ENCODE measurements around the gene PTTG1IP2. TPM values are rescaled to one million over a fixed set of nuclear protein-coding genes. Genes with fewer than 3 reads are reported as not detected.

The PTTG1IP2 gene
- total and polyA plus RNA-seq, 8 donors: not detected

GRCh38 chr7:90432752-90433151 is 36.7 kb upstream of the PTTG1IP2 start:
- Histone ChIP-seq H3K9me3 (peaks cover 0 to 14% of the 10 kb centered on the region in 2 donors), H3K27ac (no peak overlapping the region), H3K4me1 (no peaks in the 10 kb centered on the region), H3K27me3 (no peaks in the 10 kb centered on the region), H3K4me3 (no peak overlapping the region), H3K36me3 (no peaks in the 10 kb centered on the region)
- no peak for TF ChIP-seq CTCF (IDR thresholded peaks at IDR 0.05)
- DNase-seq (no peak), ATAC-seq (no peak)
- intact Hi-C loops (cut with DNase I): loop anchor here in 1 of 2 donors (10.0 kb wide), 1 partner anchor 268 kb away; no protein-coding TSS in a partner anchor

- intact Hi-C loops (cut with DNase I): loop anchor here in 1 of 2 donors (10.0 kb wide), 1 partner anchor 268 kb away; no protein-coding TSS in a partner anchor
- Histone ChIP-seq H3K27ac (no peak overlapping the region), H3K36me3 (no peaks in the 10 kb centered on the region), H3K4me1 (no peaks in the 10 kb centered on the region), H3K27me3 (no peaks in the 10 kb centered on the region), H3K4me3 (no peak overlapping the region), H3K9me3 (peaks cover 0 to 14% of the 10 kb centered on the region in 2 donors)
- ATAC-seq (no peak), DNase-seq (no peak)
- TF ChIP-seq CTCF (IDR thresholded peaks at IDR 0.05): no peak
Measured at GRCh38 chr7:90433221-90433620, 36.2 kb upstream of the PTTG1IP2 start.

- intact Hi-C loops (cut with DNase I): no loop called here
- no peaks in the 10 kb centered on the region for H3K4me1 ChIP-seq
- no peak overlapping the region for H3K27ac ChIP-seq
- TF ChIP-seq CTCF (IDR thresholded peaks at IDR 0.05): no peak
- ATAC-seq: no peak
- no peak for DNase-seq
- H3K9me3 ChIP-seq: no peaks in the 10 kb centered on the region
- H3K27me3 ChIP-seq: no peaks in the 10 kb centered on the region
- H3K36me3 ChIP-seq: no peaks in the 10 kb centered on the region
- no peak overlapping the region for H3K4me3 ChIP-seq
Measured at GRCh38 chr7:90445633-90446032, 23.8 kb upstream of the PTTG1IP2 start.

DNA sequence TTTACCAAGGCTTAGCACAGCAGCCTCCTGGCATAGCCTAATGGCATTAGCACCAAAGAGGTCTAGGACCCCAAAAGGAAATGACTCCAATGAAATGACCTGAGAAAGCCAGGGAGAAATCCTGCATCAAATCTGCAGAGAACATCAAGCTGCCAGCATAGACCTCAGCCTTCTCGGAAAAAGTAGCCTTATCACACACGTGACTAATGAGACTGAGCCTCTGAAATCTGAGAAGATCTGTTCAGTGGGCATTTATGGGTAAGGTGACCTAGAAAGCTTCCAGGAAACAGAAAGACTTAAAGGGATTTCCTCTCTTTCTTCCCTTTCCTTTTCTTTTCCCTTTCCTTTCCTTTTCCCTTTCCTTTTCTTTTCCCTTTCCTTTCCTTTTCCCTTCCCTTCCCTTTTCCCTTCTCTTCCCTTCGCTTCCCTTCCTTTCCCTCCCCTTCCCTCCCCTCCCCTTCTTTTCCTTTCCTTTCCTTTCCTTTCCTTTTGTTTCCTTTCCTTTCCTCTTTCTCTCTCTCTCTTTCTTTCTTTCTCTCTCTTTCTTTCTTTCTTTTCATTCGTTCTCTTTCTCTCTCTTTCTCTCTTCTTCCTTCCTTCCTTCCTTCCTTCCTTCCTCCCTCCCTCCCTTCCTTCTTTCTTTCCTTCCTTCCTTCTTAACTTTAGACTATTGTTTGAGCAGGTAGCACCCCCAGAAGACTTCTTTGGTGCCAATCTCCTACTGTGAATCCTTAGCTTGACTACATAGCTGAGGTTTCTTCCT is 23.1 kb upstream of the PTTG1IP2 start:
- DNase-seq: no peak
- intact Hi-C loops (cut with DNase I): no loop called here
- no peak overlapping the region for H3K4me3 ChIP-seq
- no peaks in the 10 kb centered on the region for H3K4me1 ChIP-seq
- H3K36me3 ChIP-seq: no peaks in the 10 kb centered on the region
- no peaks in the 10 kb centered on the region for H3K9me3 ChIP-seq
- no peak overlapping the region for H3K27ac ChIP-seq
- no peaks in the 10 kb centered on the region for H3K27me3 ChIP-seq
- ATAC-seq: no peak
- TF ChIP-seq CTCF (IDR thresholded peaks at IDR 0.05): no peak

GRCh38 chr7:90453259-90453891 is 16.1 kb upstream of the PTTG1IP2 start:
- Histone ChIP-seq H3K4me1 (no peaks in the 10 kb centered on the region), H3K36me3 (no peaks in the 10 kb centered on the region), H3K27ac (no peak overlapping the region), H3K4me3 (no peak overlapping the region), H3K9me3 (no peaks in the 10 kb centered on the region), H3K27me3 (no peaks in the 10 kb centered on the region)
- no peak for DNase-seq
- ATAC-seq: no peak
- intact Hi-C loops (cut with DNase I): no loop called here
- no peak for TF ChIP-seq CTCF (IDR thresholded peaks at IDR 0.05)
